Breast epithelium (tissue), 4 donors: ENCODE results near the gene ARHGAP9. TPM values are rescaled to one million over a fixed set of nuclear protein-coding genes. Genes with fewer than 3 reads are reported as not detected.

Source experiments
- DNase-seq, 2 donors: peaks; one replicate each; pipeline ENCODE4 v3.0.0-alpha.2; 2019; ENCODE audit warnings: low spot score in 2 of 2
- H3K27ac ChIP-seq, 2 donors: fragments of 200-600 bp; sonication (generic) in 1 of 2; one replicate each; pipeline ENCODE4 v1.5.1; 2016 to 2019; ENCODE audit warnings: mild to moderate bottlenecking in 1 of 2
- H3K27me3 ChIP-seq, 2 donors: fragments of 200-600 bp; sonication (generic) in 1 of 2; one replicate each; pipeline versions ENCODE4 v1.5.1 to v1.6.0; 2017 to 2019; ENCODE audit warnings: control low read depth in 1 of 2, mild to moderate bottlenecking in 1 of 2
- H3K36me3 ChIP-seq: fragments of 200-600 bp; one replicate; pipeline ENCODE4 v1.5.1; 2019
- H3K4me1 ChIP-seq, 2 donors: fragments of 200-600 bp; sonication (generic); one replicate each; pipeline ENCODE4 v1.5.1; 2016 to 2019; ENCODE audit warnings: control low read depth in 1 of 2
- H3K4me3 ChIP-seq, 3 donors: fragments of 200-600 bp; sonication (generic); 1 replicate in 2 of 3; 2 replicates in 1 of 3; pipeline ENCODE4 v1.5.1; 2016 to 2019; ENCODE audit warnings: mild to moderate bottlenecking in 3 of 3, moderate library complexity in 2 of 3
- H3K9me3 ChIP-seq, 2 donors: fragments of 200-600 bp; sonication (generic) in 1 of 2; one replicate each; pipeline ENCODE4 v1.5.1; 2016 to 2019; ENCODE audit warnings: control low read depth in 1 of 2
- POLR2A ChIP-seq: fragments of 450-650 bp; IDR thresholded peaks from one replicate; pipeline ENCODE4 v1.6.1; 2016; ENCODE audit warnings: antibody characterized with exemption, mild to moderate bottlenecking, moderate library complexity
- POLR2AphosphoS5 ChIP-seq, 3 donors: sonication (generic); formaldehyde crosslinking; IDR thresholded peaks; one replicate each; pipeline ENCODE4 v1.6.1; 2017; ENCODE audit warnings: antibody characterized with exemption in 3 of 3
- intact Hi-C: fragments of 100-400 bp; cut with DNase I; formaldehyde crosslinking; loops from one replicate; pipeline ENCODE4 v1.15.1; 2023; ENCODE audit warnings: low total_unique reads
- total RNA-seq, 3 donors: library from RNA; depleted of rRNA; stranded (reverse); fragments of >200 nt; gene quantifications; one replicate each; pipeline ENCODE4 v1.1.0, GENCODE V29; 2016
- TF ChIP-seq, protein P1 (sequence below), 3 donors: fragments of 450-650 bp; IDR thresholded peaks; one replicate each; pipeline ENCODE4 v1.5.1; 2016 to 2017; ENCODE audit warnings: antibody characterized with exemption in 3 of 3, mild to moderate bottlenecking in 3 of 3, moderate library complexity in 3 of 3

ARHGAP9 gene
- total RNA-seq, 3 donors from 2014 or later = 10.8 to 16.6 (median 11.1) TPM

DNA sequence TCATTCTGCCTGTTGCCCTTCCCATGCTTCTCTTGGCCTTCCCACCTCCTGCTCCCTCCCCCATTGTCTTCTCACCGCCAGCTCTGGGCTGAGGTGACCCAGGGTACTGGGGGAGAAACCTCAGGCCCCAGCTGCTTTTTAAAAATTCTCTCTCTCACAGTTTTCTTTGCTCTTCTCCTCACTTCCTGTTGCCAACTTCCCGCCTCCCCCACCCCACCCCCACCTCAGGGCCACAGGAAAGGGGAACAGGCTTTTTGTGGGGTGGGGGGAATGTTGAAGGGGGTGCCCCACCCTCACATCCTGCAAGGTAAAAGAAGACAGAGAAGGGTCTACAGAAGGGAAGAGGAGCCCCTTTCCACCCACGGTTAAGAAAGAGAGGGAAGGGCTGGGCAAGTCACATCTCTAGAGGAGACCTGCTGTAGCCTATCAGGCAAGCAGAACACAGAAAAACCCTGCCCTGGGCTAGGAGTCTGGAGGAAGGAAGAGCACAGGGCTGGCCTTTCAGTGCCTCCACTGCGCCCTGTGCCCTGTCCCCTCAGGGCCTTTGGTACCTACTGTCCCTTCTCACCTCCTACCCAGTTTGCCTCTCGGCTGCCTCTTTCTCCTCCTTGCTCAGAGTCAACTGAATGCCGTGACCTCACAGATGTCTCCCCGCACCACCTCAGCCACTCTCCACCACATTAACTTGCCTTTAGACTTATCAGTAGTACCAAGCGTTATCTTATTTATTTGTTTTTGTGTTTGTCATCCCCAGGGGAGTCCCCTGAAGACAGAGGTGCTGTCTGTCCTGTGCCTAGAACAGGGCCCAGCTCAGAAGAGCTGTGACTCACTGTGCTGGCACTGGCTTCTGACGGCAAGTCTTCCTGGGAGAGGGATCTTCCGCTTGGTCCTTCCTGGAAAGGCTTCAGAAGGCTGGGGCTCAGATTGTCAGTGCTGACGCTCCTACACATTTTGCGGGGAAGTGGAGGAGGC, 1.7 kb downstream of the ARHGAP9 start:
- Histone ChIP-seq H3K4me3 (peak overlapping the region; percentile 38 to 51 (median 48)), H3K27me3 (peaks cover 0 to 33% of the 10 kb centered on the region in 2 donors), H3K36me3 (no peaks in the 10 kb centered on the region), H3K4me1 (peaks cover 0 to 15% of the 10 kb centered on the region in 2 donors), H3K27ac (peak overlapping the region in 1 of 2 donors; percentile 51), H3K9me3 (no peaks in the 10 kb centered on the region)
- intact Hi-C loops = no loop called here
- DNase-seq = no peak
- TF ChIP-seq, protein P1, sequence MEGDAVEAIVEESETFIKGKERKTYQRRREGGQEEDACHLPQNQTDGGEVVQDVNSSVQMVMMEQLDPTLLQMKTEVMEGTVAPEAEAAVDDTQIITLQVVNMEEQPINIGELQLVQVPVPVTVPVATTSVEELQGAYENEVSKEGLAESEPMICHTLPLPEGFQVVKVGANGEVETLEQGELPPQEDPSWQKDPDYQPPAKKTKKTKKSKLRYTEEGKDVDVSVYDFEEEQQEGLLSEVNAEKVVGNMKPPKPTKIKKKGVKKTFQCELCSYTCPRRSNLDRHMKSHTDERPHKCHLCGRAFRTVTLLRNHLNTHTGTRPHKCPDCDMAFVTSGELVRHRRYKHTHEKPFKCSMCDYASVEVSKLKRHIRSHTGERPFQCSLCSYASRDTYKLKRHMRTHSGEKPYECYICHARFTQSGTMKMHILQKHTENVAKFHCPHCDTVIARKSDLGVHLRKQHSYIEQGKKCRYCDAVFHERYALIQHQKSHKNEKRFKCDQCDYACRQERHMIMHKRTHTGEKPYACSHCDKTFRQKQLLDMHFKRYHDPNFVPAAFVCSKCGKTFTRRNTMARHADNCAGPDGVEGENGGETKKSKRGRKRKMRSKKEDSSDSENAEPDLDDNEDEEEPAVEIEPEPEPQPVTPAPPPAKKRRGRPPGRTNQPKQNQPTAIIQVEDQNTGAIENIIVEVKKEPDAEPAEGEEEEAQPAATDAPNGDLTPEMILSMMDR (IDR thresholded peaks at IDR 0.05) = no peak
- TF ChIP-seq POLR2A (no peak), POLR2AphosphoS5 (IDR thresholded peaks at IDR 0.05) (no peak)

DNA sequence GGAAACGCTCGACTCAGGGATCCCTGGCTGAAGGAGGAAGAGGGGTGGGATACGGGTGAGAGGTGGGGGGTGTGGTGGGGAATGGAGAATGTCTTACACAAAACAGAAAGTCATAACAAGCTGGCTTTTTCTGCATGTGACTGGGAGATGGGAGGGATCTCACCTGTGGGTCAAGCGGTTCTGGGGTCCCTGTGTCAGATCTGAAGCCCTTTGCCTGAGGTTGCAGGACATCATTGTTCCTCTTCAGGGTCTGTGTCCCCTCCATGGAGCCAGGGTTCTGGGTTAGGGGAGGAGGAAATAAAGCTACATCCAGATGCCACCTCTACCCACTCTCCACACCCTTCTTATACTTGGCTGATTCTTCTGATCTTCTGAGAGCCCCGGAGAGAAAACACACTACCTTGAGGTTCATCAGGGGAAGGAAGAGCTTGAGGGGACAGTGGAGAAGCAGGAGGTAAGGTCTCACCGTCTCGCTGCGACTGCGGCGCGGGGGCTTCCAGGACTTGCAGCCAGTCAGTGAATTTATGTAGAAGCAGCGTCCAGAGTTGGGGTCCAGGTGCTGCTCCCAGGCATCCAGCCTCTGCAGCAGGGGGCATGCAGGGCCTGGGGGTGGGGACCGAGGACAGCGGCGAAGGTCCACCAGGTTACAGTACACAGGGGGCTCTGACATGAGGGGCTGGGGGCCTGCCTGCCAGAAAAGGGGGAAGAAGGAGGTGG, 2.5 kb downstream of the ARHGAP9 start:
- intact Hi-C loops = no loop called here
- peak overlapping the region in 1 of 2 donors; percentile 38 for H3K27ac ChIP-seq
- peaks cover 0 to 15% of the 10 kb centered on the region in 2 donors for H3K4me1 ChIP-seq
- peaks cover 0 to 33% of the 10 kb centered on the region in 2 donors for H3K27me3 ChIP-seq
- no peaks in the 10 kb centered on the region for H3K36me3 ChIP-seq
- no peak for TF ChIP-seq POLR2AphosphoS5 (IDR thresholded peaks at IDR 0.05)
- no peak for TF ChIP-seq POLR2A
- TF ChIP-seq, protein P1 (IDR thresholded peaks at IDR 0.05) = no peak
- no peak for DNase-seq
- H3K4me3 ChIP-seq = peak overlapping the region; percentile 38 to 51 (median 48)
- no peaks in the 10 kb centered on the region for H3K9me3 ChIP-seq

DNA sequence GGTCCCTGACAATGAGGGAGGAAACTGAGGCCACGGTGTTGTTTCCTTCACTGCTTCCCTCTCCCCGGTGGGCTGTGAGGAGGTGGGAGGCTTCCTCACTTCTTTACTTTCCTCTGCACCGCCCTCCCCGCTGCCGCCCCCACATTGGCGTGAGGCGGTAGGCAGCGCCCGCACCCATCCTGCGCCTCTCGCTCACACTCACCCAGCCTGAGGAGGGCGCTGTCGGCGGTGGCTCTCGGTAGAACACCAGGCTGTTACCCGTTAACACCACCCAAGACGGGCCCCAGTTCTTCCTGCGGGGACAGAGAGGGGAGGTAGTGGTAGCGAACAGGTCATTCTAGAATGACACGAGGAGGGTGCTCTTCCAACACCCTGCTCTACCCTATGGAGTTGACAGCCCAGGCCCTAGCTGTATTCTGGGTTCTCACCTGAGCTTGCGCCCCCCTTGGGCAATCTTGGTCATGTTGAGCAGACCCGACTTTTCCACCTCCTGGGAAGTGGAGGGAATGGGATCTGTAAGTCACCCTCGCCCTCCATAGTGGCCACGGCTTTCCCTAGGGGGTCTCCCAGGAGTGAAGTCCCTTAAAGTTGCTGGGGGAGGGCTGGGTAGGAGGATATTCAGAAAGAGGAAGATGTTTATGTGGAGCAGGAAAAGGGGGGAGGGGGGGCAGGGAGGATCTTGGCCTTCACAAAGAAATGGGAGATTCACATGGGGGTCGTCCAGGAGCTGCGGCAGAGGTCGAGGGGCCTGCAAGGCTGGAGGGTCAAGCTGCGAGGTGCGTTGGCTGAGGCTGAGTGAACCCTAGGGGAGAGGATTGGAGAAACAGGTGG, 3.3 kb downstream of the ARHGAP9 start:
- Histone ChIP-seq H3K27ac (peak overlapping the region in 1 of 2 donors; percentile 38), H3K36me3 (no peaks in the 10 kb centered on the region), H3K9me3 (no peaks in the 10 kb centered on the region), H3K27me3 (peaks cover 0 to 33% of the 10 kb centered on the region in 2 donors), H3K4me3 (peak overlapping the region; percentile 38 to 66 (median 51)), H3K4me1 (peaks cover 0 to 15% of the 10 kb centered on the region in 2 donors)
- TF ChIP-seq, protein P1 (IDR thresholded peaks at IDR 0.05) = peak in 1 of 3 donors; percentile 14
- TF ChIP-seq POLR2AphosphoS5 (IDR thresholded peaks at IDR 0.05) = no peak
- intact Hi-C loops = no loop called here
- DNase-seq = no peak

DNA sequence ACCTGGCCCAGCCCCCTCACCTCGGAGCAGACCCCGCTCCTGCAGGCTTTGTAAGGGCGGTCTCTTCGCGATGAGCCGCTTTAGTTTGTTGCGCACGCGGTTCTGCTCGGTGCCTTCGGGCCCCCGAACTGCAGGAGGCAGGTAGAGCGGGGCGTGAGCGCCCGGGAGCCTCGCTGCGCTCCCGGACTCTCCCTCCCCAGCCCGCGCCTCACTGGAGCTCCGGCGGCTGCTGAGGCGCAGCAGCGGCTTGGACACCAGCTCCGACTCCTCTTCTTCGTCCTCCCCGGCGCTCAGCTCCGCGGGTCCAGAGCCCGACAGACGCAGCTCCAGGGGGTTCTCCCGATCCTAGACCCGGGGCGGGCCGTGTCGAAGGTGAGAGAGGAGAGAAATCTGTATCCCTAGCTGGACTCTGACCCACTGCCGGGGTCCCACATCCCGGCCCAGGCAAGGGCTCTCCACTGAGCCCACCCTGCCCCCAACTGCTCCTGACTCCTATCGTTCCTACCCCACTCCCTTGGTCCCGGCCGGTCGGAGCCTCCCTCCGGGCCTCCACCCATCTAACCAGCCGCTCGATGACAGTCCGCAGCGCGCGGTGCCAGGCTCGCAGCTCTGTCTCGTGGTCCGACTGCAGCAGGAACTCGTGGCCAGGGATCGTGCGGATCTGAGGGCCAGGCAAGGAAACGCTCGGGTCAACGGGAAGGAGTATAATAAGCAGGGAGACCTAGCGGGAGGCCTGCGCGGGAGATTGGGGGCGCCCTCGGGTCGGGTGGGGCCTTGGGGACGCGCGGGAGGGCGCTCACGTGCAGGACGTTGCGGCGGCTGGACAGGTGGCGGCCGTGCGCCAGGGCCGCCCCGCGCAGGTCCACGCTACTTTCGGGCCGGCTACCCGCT, 4.2 kb downstream of the ARHGAP9 start:
- Histone ChIP-seq H3K9me3 (no peaks in the 10 kb centered on the region), H3K4me3 (peak overlapping the region; percentile 38 to 66 (median 51)), H3K27ac (no peak overlapping the region), H3K36me3 (no peaks in the 10 kb centered on the region), H3K4me1 (peaks cover 0 to 15% of the 10 kb centered on the region in 2 donors), H3K27me3 (peaks cover 0 to 33% of the 10 kb centered on the region in 2 donors)
- intact Hi-C loops = no loop called here
- no peak for TF ChIP-seq POLR2A
- no peak for TF ChIP-seq POLR2AphosphoS5 (IDR thresholded peaks at IDR 0.05)
- TF ChIP-seq, protein P1 (IDR thresholded peaks at IDR 0.05) = no peak
- DNase-seq = no peak
